GM19452 (cell line): ENCODE measurements around the gene TANC2.

Source experiments
- ATAC-seq: cut with Tn5 transposase; IDR thresholded peaks from one replicate; pipeline ENCODE4 v1.9.1; 2021; ENCODE audit not compliant: unreplicated experiment

The TANC2 gene

GRCh38 chr17:62999736-63000135, 33.7 kb downstream of the TANC2 start:
- ATAC-seq: no peak

- ATAC-seq: no peak
Measured at GRCh38 chr17:63001689-63002394, 35.8 kb downstream of the TANC2 start.

- ATAC-seq: no peak
Measured at GRCh38 chr17:63002625-63003024, 36.6 kb downstream of the TANC2 start.

GRCh38 chr17:63015824-63016223, 49.8 kb downstream of the TANC2 start:
- no peak for ATAC-seq
